Tibial artery (tissue), 4 donors: Measurements from ENCODE around the gene COL4A6.

Source experiments
- DNase-seq, 2 donors: peaks; one replicate each; pipeline ENCODE4 v3.0.0-alpha.2; 2019
- H3K27ac ChIP-seq, 2 donors: fragments of 200-600 bp; sonication (generic) in 1 of 2; 1 replicate in 1 of 2; 2 replicates in 1 of 2; pipeline ENCODE4 v1.5.1; 2018 to 2019; ENCODE audit warnings: mild to moderate bottlenecking in 1 of 2
- H3K27me3 ChIP-seq, 2 donors: fragments of 200-600 bp; sonication (generic) in 1 of 2; one replicate each; pipeline versions ENCODE4 v1.5.1 to v1.6.0; 2016 to 2019
- H3K36me3 ChIP-seq, 3 donors: fragments of 200-600 bp; sonication (generic) in 2 of 3; one replicate each; pipeline ENCODE4 v1.5.1; 2016 to 2019; ENCODE audit warnings: mild to moderate bottlenecking in 2 of 3
- H3K4me1 ChIP-seq, 4 donors: fragments of 200-600 bp; sonication (generic) in 2 of 4; 1 replicate in 3 of 4; 2 replicates in 1 of 4; pipeline ENCODE4 v1.5.1; 2016 to 2019
- H3K4me3 ChIP-seq, 2 donors: fragments of 200-600 bp; sonication (generic) in 1 of 2; 1 replicate in 1 of 2; 2 replicates in 1 of 2; pipeline ENCODE4 v1.5.1; 2018 to 2019; ENCODE audit warnings: mild to moderate bottlenecking in 2 of 2
- H3K9me3 ChIP-seq, 3 donors: fragments of 200-600 bp; sonication (generic) in 1 of 3; one replicate each; pipeline ENCODE4 v1.5.1; 2016 to 2019
- CTCF ChIP-seq, 2 experiments: fragments of 200-600 bp in 1 of 2; fragments of 450-650 bp in 1 of 2; IDR thresholded peaks; one replicate each; pipeline ENCODE4 v1.5.1; 2017 to 2019; ENCODE audit warnings: antibody characterized with exemption in 2 of 2, mild to moderate bottlenecking in 1 of 2, moderate library complexity in 1 of 2
- intact Hi-C: fragments of 100-400 bp; cut with DNase I; formaldehyde crosslinking; loops from one replicate; pipeline ENCODE4 v1.15.0; 2023; ENCODE audit warnings: low total_unique reads

Gene COL4A6

GRCh38 chrX:108420481-108420880 is 17.7 kb downstream of the COL4A6 start:
- no peaks in the 10 kb centered on the region for H3K27me3 ChIP-seq
- no peak for TF ChIP-seq CTCF (IDR thresholded peaks at IDR 0.05)
- no peak overlapping the region for H3K27ac ChIP-seq
- H3K9me3 ChIP-seq: no peaks in the 10 kb centered on the region
- H3K4me3 ChIP-seq: no peak overlapping the region
- no peak for DNase-seq
- peaks cover 0 to 7% (median 0%) of the 10 kb centered on the region in 4 donors for H3K4me1 ChIP-seq
- intact Hi-C loops: no loop called here
- H3K36me3 ChIP-seq: no peaks in the 10 kb centered on the region

GRCh38 chrX:108419401-108419800 is 18.8 kb downstream of the COL4A6 start:
- Histone ChIP-seq H3K36me3 (no peaks in the 10 kb centered on the region), H3K4me3 (no peak overlapping the region), H3K4me1 (peaks cover 0 to 7% (median 0%) of the 10 kb centered on the region in 4 donors), H3K9me3 (no peaks in the 10 kb centered on the region), H3K27ac (no peak overlapping the region), H3K27me3 (no peaks in the 10 kb centered on the region)
- intact Hi-C loops: no loop called here
- TF ChIP-seq CTCF (IDR thresholded peaks at IDR 0.05): no peak
- DNase-seq: no peak

DNA sequence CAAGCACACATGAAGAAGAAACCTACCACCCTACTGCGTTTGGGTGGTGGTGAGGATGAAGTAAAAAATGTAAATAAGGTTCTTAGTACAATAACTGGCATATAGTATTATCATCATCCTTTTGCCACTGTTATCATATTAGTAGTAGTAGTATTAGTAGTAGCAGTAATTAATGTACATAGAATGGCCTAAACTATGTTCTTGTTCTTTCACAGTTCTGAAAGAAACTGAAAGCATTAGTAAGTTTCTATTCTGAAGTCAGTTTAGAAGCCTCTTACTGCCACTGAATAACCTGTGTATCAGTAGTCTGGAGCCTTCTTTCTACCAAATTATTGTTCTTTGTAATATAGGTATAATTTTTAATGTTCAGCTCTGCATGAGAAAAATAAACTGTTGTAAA is 21.0 kb downstream of the COL4A6 start:
- TF ChIP-seq CTCF (IDR thresholded peaks at IDR 0.05): no peak
- Histone ChIP-seq H3K4me1 (peaks cover 0 to 7% (median 0%) of the 10 kb centered on the region in 4 donors), H3K27ac (no peak overlapping the region), H3K36me3 (no peaks in the 10 kb centered on the region), H3K9me3 (no peaks in the 10 kb centered on the region), H3K27me3 (no peaks in the 10 kb centered on the region), H3K4me3 (no peak overlapping the region)
- no peak for DNase-seq
- intact Hi-C loops: no loop called here

GRCh38 chrX:108415891-108416290 is 22.3 kb downstream of the COL4A6 start:
- DNase-seq: no peak
- Histone ChIP-seq H3K36me3 (no peaks in the 10 kb centered on the region), H3K27me3 (no peaks in the 10 kb centered on the region), H3K9me3 (no peaks in the 10 kb centered on the region), H3K4me1 (peaks cover 0 to 7% (median 0%) of the 10 kb centered on the region in 4 donors), H3K27ac (no peak overlapping the region), H3K4me3 (no peak overlapping the region)
- no peak for TF ChIP-seq CTCF (IDR thresholded peaks at IDR 0.05)
- intact Hi-C loops: no loop called here

GRCh38 chrX:108415146-108415545 is 23.1 kb downstream of the COL4A6 start:
- Histone ChIP-seq H3K36me3 (no peaks in the 10 kb centered on the region), H3K4me1 (peaks cover 0 to 7% (median 0%) of the 10 kb centered on the region in 4 donors), H3K9me3 (no peaks in the 10 kb centered on the region), H3K27ac (no peak overlapping the region), H3K4me3 (no peak overlapping the region), H3K27me3 (no peaks in the 10 kb centered on the region)
- no peak for DNase-seq
- intact Hi-C loops: no loop called here
- TF ChIP-seq CTCF (IDR thresholded peaks at IDR 0.05): no peak

GRCh38 chrX:108412783-108413182 is 25.4 kb downstream of the COL4A6 start:
- Histone ChIP-seq H3K9me3 (no peaks in the 10 kb centered on the region), H3K4me3 (no peak overlapping the region), H3K36me3 (no peaks in the 10 kb centered on the region), H3K4me1 (peaks cover 0 to 7% (median 0%) of the 10 kb centered on the region in 4 donors), H3K27ac (no peak overlapping the region), H3K27me3 (no peaks in the 10 kb centered on the region)
- DNase-seq: no peak
- no peak for TF ChIP-seq CTCF (IDR thresholded peaks at IDR 0.05)
- intact Hi-C loops: no loop called here
